OCI-LY3 (cell line): ENCODE measurements around the gene GGN.
"Not testable (repeated sequence)": the region's sequence is repeated elsewhere in the genome, so short reads cannot be mapped to it uniquely, and the experiment has no call there.

Source experiments
- H2AFZ ChIP-seq: fragments of 200-600, 300-600 bp; shearing (Covaris generic); 2 replicates; pipeline ENCODE4 v1.6.0; 2014; ENCODE audit warnings: antibody characterized with exemption, low read depth, low read length
- H3K27ac ChIP-seq: fragments of 200-600, 300-600 bp; sonication (generic); 2 replicates; pipeline ENCODE4 v1.5.1; 2014; ENCODE audit warnings: mild to moderate bottlenecking, low read length, moderate library complexity, mixed read lengths
- H3K27me3 ChIP-seq: fragments of 200-600, 300-600 bp; sonication (generic); 2 replicates; pipeline ENCODE4 v1.6.1; 2014; ENCODE audit warnings: low read depth, low read length, mixed read lengths
- H3K36me3 ChIP-seq: fragments of 200-600, 300-600 bp; sonication (generic); replicated peaks from 2 replicates; pipeline ENCODE3; 2014; ENCODE audit warnings: low read depth, low read length, mixed read lengths
- H3K4me1 ChIP-seq: fragments of 300-600, 200-600 bp; sonication (generic); 2 replicates; pipeline ENCODE4 v1.6.1; 2014; ENCODE audit warnings: low read length, mixed read lengths
- H3K4me2 ChIP-seq: fragments of 200-600, 300-600 bp; sonication (generic); 2 replicates; pipeline ENCODE4 v1.6.1; 2014; ENCODE audit warnings: low read length, mixed read lengths
- H3K4me3 ChIP-seq: fragments of 300-600, 200-600 bp; sonication (generic); 2 replicates; pipeline ENCODE4 v1.5.1; 2014; ENCODE audit warnings: antibody characterized with exemption, mild to moderate bottlenecking, low read length, moderate library complexity
- H3K79me2 ChIP-seq: fragments of 300-600, 200-600 bp; shearing (Covaris generic); 2 replicates; pipeline ENCODE4 v1.6.1; 2014; ENCODE audit warnings: mild to moderate bottlenecking, low read length, mixed read lengths
- H3K9ac ChIP-seq: fragments of 300-600, 200-600 bp; shearing (Covaris generic); 2 replicates; pipeline ENCODE4 v1.6.0; 2014; ENCODE audit warnings: mild to moderate bottlenecking, low read length, moderate library complexity
- H3K9me3 ChIP-seq: fragments of 200-600, 300-600 bp; shearing (Covaris generic); 2 replicates; pipeline ENCODE4 v1.6.1; 2014; ENCODE audit warnings: low read length, mixed read lengths; ENCODE audit not compliant: insufficient read depth
- H4K20me1 ChIP-seq: fragments of 200-600, 300-600 bp; sonication (generic); 2 replicates; pipeline ENCODE4 v1.6.1; 2016; ENCODE audit warnings: low read length, mixed read lengths; ENCODE audit not compliant: insufficient read depth
- EZH2phosphoT487 ChIP-seq: fragments of 200-600 bp; shearing (Covaris generic); IDR thresholded peaks from 2 replicates; pipeline ENCODE4 v1.6.1; 2018; ENCODE audit warnings: antibody characterized with exemption, mixed run types, low read depth
- TF ChIP-seq, protein P1 (sequence below): fragments of 200-600, 300-600 bp; sonication (generic); IDR thresholded peaks from 2 replicates; pipeline ENCODE4 v1.5.1; 2014; ENCODE audit warnings: antibody characterized with exemption, low read length, low read depth

GGN gene

DNA sequence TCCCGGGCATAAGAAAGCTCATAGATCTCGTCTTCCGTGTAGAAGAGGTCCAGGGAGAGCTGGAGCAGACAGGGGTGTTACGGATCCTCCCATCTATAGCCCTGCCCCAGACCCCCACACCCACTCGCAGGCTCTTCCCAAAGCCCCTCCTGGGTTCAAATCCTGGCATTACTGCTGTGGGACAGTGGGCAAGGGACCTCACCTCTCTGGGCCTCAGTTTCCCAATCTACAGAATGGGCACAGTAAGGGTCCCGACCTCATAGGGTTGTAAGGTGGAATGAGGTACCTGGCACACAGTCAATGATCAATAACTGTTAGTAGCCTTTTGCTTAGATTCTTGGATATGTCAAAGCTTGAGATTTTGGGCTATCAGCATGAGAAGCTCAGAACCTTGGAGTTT is 25.6 kb upstream of the GGN start:
- Histone ChIP-seq H2AFZ (no peak overlapping the region), H4K20me1 (no peaks in the 10 kb centered on the region), H3K4me3 (no peak overlapping the region), H3K4me1 (peaks cover 18% of the 10 kb centered on the region), H3K9me3 (no peaks in the 10 kb centered on the region), H3K4me2 (no peak overlapping the region), H3K27me3 (no peaks in the 10 kb centered on the region), H3K79me2 (no peaks in the 10 kb centered on the region), H3K36me3 (peaks cover 67% of the 10 kb centered on the region), H3K27ac (no peak overlapping the region), H3K9ac (no peak overlapping the region)
- TF ChIP-seq EZH2phosphoT487, result no peak
- TF ChIP-seq, protein P1, sequence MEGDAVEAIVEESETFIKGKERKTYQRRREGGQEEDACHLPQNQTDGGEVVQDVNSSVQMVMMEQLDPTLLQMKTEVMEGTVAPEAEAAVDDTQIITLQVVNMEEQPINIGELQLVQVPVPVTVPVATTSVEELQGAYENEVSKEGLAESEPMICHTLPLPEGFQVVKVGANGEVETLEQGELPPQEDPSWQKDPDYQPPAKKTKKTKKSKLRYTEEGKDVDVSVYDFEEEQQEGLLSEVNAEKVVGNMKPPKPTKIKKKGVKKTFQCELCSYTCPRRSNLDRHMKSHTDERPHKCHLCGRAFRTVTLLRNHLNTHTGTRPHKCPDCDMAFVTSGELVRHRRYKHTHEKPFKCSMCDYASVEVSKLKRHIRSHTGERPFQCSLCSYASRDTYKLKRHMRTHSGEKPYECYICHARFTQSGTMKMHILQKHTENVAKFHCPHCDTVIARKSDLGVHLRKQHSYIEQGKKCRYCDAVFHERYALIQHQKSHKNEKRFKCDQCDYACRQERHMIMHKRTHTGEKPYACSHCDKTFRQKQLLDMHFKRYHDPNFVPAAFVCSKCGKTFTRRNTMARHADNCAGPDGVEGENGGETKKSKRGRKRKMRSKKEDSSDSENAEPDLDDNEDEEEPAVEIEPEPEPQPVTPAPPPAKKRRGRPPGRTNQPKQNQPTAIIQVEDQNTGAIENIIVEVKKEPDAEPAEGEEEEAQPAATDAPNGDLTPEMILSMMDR, result no peak

DNA sequence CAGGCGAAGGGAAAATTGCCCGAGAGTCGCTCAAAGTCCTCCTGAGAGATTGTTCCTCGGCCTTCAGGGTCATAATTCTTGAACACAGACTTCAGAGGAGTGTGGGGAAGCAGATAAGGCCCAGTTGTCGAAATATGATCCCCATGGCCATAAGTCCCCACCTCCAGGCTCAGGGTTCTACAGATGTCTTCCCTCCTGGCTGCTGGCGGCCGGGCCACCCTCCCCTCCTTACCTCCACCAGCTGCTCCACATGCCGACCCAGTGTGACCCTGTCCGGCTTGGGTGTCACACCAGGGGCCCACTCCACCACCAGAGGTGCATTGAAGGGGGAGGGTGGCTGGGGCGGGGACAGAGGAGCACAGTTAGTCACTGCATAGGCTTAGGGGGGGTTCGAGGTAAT is 25.1 kb upstream of the GGN start:
- no peaks in the 10 kb centered on the region for H3K9me3 ChIP-seq
- no peaks in the 10 kb centered on the region for H3K79me2 ChIP-seq
- H3K4me1 ChIP-seq, result peaks cover 13% of the 10 kb centered on the region
- peaks cover 64% of the 10 kb centered on the region for H3K36me3 ChIP-seq
- H3K9ac ChIP-seq, result no peak overlapping the region
- H3K4me3 ChIP-seq, result no peak overlapping the region
- TF ChIP-seq EZH2phosphoT487, result no peak
- TF ChIP-seq, protein P1, result no peak
- H2AFZ ChIP-seq, result no peak overlapping the region
- no peaks in the 10 kb centered on the region for H4K20me1 ChIP-seq
- no peaks in the 10 kb centered on the region for H3K27me3 ChIP-seq
- no peak overlapping the region for H3K27ac ChIP-seq
- no peak overlapping the region for H3K4me2 ChIP-seq

DNA sequence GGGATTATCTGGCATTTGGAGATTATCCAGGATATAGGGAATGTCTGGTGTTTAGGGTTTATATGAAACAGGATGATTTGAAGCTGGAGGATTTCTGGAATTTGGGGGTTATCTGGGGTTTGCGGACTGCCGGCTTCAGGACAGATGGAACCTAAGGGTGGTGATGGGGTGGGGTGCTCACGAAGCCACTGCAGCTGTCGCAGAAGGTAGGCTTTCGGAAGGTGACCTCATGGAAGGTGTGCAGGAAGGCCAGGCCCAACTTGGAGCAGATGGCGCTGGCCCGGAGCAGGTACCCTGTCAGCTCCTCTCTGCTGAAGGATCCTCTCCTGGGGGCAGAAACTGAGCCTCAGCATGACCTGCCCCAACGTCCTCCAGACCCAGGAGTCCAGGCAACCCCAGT is 24.7 kb upstream of the GGN start:
- H3K27ac ChIP-seq, result no peak overlapping the region
- H3K27me3 ChIP-seq, result no peaks in the 10 kb centered on the region
- no peaks in the 10 kb centered on the region for H3K79me2 ChIP-seq
- H3K4me3 ChIP-seq, result no peak overlapping the region
- H3K9me3 ChIP-seq, result no peaks in the 10 kb centered on the region
- no peaks in the 10 kb centered on the region for H4K20me1 ChIP-seq
- TF ChIP-seq EZH2phosphoT487, result no peak
- TF ChIP-seq, protein P1, result no peak
- H3K4me2 ChIP-seq, result no peak overlapping the region
- no peak overlapping the region for H3K9ac ChIP-seq
- H2AFZ ChIP-seq, result no peak overlapping the region
- peaks cover 67% of the 10 kb centered on the region for H3K36me3 ChIP-seq
- H3K4me1 ChIP-seq, result peaks cover 8% of the 10 kb centered on the region

DNA sequence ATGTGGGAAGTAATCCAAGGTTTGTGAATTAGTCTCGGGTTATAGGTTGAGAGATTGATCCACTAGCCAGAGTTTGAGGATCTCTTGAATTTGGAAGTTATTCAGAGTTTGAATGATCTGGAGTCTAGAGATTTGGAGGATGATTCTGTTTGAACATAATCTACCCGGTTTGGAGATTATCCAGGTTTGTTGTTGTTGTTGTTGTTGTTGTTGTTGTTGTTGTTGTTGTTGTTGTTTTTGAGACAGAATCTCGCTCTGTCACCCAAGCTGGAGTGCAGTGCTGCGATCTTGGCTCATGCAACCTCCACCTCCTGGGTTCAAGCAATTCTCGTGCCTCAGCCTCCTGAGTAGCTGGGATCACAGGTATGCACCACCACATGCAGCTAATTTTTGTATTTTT is 24.1 kb upstream of the GGN start:
- H3K4me3 ChIP-seq, H2AFZ ChIP-seq, H4K20me1 ChIP-seq, H3K27ac ChIP-seq, H3K4me1 ChIP-seq, H3K79me2 ChIP-seq, H3K9ac ChIP-seq, H3K4me2 ChIP-seq, H3K9me3 ChIP-seq, H3K27me3 ChIP-seq: not testable (repeated sequence)
- H3K36me3 ChIP-seq, result peaks cover 65% of the 10 kb centered on the region
